Neural crest cell (in vitro differentiated cells): ENCODE data around the gene EVPL. TPM values are rescaled to one million over a fixed set of nuclear protein-coding genes. Genes with fewer than 3 reads are reported as not detected.
A peak's percentile ranks its signal among the peaks of the same experiment; 100 is the strongest.

Experiments used
- DNase-seq: peaks from one replicate; pipeline ENCODE4 v3.0.0; 2021; ENCODE audit warnings: low read depth, mixed read lengths, low spot score
- H3K27ac Mint-ChIP-seq: one replicate; pipeline ENCODE4 v1.8.0; 2021; ENCODE audit warnings: mild to moderate bottlenecking, mixed read lengths; ENCODE audit not compliant: unreplicated experiment
- H3K27me3 Mint-ChIP-seq: 2 replicates; pipeline ENCODE4 v1.8.0; 2021; ENCODE audit warnings: low read depth, mild to moderate bottlenecking, mixed read lengths
- H3K36me3 Mint-ChIP-seq: 2 replicates; pipeline ENCODE4 v1.8.0; 2021; ENCODE audit warnings: low read depth, mild to moderate bottlenecking, mixed read lengths
- H3K4me1 Mint-ChIP-seq: 2 replicates; pipeline ENCODE4 v1.8.0; 2021; ENCODE audit warnings: mixed read lengths
- H3K4me3 Mint-ChIP-seq: one replicate; pipeline ENCODE4 v1.8.0; 2021; ENCODE audit warnings: mild to moderate bottlenecking, mixed read lengths
- H3K9me3 Mint-ChIP-seq: 2 replicates; pipeline ENCODE4 v1.8.0; 2021; ENCODE audit warnings: mixed read lengths
- total RNA-seq: library from RNA; stranded (reverse); gene quantifications from 2 replicates; pipeline ENCODE4 v1.2.1, GENCODE V29; 2021
- TF ChIP-seq, protein P1 (sequence below): fragments of 200-600 bp; sonication (generic); conservative IDR thresholded peaks from 2 replicates; pipeline ENCODE4 v1.5.0; 2021; ENCODE audit warnings: antibody characterized with exemption, mild to moderate bottlenecking

The EVPL gene
- total RNA-seq, 1 donor from 2014 or later = not detected

DNA sequence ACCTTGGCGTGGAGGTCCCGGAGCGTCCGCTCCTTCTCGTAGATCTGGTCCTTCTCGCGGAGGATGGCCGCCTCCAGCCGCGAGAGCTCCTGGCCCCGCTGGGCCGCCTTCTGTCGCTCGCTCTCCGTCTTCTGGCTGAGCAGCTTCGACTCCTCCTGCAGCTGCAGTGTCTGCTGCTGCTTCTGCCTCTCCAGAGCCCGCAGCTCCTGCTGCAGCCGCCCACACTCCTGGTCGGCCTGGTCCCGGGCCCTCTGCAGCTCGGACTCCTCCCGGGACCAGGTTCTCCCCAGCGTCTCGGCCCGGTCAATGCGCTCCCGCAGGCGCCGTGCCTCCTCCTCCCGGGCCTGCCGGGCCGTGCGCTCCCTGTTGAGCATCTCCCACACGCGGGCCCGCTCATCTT, 18.9 kb downstream of the EVPL start:
- Mint-ChIP-seq H3K27ac (peak overlapping the region; percentile 67), H3K9me3 (no peaks in the 10 kb centered on the region), H3K36me3 (no peaks in the 10 kb centered on the region), H3K27me3 (no peaks in the 10 kb centered on the region), H3K4me3 (no peak overlapping the region), H3K4me1 (no peaks in the 10 kb centered on the region)
- DNase-seq = no peak
- TF ChIP-seq, protein P1, sequence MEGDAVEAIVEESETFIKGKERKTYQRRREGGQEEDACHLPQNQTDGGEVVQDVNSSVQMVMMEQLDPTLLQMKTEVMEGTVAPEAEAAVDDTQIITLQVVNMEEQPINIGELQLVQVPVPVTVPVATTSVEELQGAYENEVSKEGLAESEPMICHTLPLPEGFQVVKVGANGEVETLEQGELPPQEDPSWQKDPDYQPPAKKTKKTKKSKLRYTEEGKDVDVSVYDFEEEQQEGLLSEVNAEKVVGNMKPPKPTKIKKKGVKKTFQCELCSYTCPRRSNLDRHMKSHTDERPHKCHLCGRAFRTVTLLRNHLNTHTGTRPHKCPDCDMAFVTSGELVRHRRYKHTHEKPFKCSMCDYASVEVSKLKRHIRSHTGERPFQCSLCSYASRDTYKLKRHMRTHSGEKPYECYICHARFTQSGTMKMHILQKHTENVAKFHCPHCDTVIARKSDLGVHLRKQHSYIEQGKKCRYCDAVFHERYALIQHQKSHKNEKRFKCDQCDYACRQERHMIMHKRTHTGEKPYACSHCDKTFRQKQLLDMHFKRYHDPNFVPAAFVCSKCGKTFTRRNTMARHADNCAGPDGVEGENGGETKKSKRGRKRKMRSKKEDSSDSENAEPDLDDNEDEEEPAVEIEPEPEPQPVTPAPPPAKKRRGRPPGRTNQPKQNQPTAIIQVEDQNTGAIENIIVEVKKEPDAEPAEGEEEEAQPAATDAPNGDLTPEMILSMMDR = no peak

DNA sequence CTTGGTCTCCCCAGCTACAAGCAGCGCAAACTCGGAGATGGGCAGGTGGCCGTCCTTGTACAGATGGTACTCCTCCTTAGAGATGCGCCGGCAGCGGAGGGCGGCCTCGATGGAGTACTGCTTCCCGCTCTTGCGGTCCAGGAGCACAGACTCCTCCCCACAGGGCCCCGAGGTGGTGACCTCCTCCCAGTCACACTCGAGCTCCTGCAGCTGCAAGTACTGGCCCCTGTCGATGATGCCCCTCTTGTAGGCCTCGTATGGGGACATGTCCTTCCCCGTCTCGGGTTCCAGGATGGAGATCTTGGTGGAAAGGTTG, 19.3 kb downstream of the EVPL start:
- no peaks in the 10 kb centered on the region for H3K27me3 Mint-ChIP-seq
- no peak for DNase-seq
- H3K36me3 Mint-ChIP-seq = no peaks in the 10 kb centered on the region
- TF ChIP-seq, protein P1 = no peak
- H3K4me3 Mint-ChIP-seq = no peak overlapping the region
- peak overlapping the region; percentile 67 for H3K27ac Mint-ChIP-seq
- no peaks in the 10 kb centered on the region for H3K4me1 Mint-ChIP-seq
- H3K9me3 Mint-ChIP-seq = no peaks in the 10 kb centered on the region

DNA sequence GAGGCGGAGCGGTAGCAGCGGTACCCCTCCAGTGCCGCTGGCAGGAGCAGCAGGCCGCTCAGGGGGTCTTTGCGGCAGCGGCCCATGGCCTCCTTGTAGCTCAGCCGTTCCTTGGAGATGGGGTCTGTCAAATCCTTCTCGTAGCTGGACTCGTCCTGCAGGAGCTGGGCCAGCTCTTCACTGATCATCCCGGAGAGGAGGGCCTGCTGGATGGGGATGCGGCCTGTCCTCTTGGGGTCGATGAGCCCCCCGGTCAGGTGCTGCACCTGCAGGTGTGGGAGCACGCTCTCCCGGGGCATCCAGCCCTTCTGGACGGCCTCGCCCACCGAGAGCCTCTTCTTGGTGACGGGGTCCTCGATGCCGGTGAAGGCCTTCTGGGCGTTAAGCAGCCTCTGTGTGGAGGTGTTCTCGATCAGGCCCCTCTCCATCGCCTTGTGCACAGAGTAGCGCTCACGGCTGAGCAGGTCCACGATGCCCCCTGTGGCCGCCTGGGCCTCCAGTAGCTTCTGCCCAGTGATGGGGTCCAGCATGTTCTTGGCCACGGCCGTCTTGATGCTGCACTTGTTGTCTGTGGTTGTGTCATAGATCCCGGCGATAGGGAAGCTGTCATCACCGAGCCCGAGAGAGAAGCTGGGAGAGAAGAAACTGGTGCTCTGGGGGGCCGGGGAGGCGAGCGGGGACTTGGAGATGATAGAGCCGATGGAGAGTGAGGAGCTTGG, 19.8 kb downstream of the EVPL start:
- H3K4me1 Mint-ChIP-seq = no peaks in the 10 kb centered on the region
- no peak overlapping the region for H3K27ac Mint-ChIP-seq
- H3K9me3 Mint-ChIP-seq = no peaks in the 10 kb centered on the region
- no peak for DNase-seq
- TF ChIP-seq, protein P1 = no peak
- H3K27me3 Mint-ChIP-seq = no peaks in the 10 kb centered on the region
- H3K4me3 Mint-ChIP-seq = no peak overlapping the region
- no peaks in the 10 kb centered on the region for H3K36me3 Mint-ChIP-seq

DNA sequence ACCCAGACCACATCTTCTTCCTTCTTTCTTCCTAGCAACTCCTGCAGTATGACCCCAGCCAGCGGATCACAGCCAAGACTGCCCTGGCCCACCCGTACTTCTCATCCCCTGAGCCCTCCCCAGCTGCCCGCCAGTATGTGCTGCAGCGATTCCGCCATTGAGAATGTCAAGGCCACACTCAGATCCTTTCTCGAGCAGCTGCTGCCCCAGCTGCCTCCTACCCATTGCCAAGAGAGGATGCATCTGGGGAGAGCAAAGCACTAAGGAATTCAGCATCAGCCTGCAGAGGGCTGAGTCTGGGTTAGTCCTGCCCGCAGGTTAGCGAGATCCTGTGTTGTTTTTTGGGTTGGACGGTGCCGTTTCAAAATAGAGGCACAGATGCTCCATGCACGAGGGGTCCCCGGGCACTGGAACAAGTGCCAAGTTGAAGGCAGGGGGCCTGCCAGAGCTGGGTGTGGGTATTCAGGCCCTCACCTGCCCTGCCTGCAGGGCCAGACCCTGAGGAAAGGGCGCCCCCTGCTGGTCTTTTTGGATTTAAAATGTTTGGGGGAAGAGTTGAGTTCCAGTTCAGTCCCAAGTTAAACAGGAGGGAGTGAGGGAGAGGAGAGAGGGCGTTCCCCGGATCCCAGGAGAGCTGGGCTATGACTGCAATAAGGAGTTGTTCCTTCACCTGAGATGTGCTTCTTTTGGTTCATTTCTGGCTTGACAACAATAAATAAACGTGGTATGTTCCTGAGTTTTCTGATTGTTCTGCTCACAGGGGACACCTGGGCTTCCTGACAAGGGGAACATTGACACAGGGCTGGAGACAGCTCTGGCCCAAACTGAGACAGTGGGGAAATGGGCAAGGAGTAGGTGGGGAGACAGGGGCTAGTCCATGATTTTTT, 21.6 kb downstream of the EVPL start:
- Mint-ChIP-seq H3K4me3 (no peak overlapping the region), H3K27me3 (no peaks in the 10 kb centered on the region), H3K36me3 (no peaks in the 10 kb centered on the region), H3K4me1 (no peaks in the 10 kb centered on the region), H3K27ac (peak overlapping the region; percentile 84), H3K9me3 (no peaks in the 10 kb centered on the region)
- DNase-seq = peak; percentile 84
- TF ChIP-seq, protein P1 = peak; percentile 87

DNA sequence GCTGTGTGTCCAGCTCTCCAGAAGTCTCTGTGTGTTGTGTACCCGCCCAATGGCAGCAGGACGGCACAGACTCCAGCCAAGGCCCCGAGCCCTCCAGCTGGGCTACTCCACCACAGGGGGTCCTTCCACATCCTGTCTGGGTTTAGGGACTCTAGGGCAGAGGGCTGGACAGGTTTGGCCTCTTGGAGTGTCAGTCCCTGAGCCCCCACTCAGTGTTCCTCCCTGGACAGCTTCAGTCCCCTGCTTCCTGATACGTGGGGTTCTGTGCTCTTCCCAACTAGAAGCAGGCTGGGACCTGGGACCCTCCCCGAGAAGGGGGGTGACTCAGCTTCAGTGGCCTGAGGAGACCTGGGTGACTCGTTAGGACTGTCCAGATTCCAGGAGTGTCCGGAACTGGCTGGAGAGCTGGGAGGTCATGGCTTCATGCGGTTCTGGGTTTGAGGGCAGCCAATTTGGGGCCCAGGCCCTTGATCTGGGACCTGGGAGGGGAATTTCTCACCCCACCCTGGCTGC, 22.3 kb downstream of the EVPL start:
- TF ChIP-seq, protein P1 = no peak
- Mint-ChIP-seq H3K9me3 (no peaks in the 10 kb centered on the region), H3K4me3 (no peak overlapping the region), H3K36me3 (no peaks in the 10 kb centered on the region), H3K27me3 (no peaks in the 10 kb centered on the region), H3K27ac (no peak overlapping the region), H3K4me1 (no peaks in the 10 kb centered on the region)
- no peak for DNase-seq
